Keratinocyte (primary cell): Measurements from ENCODE around the gene IRF8.

Source experiments
- EZH2 ChIP-seq: IDR thresholded peaks from one replicate; pipeline ENCODE4 v1.6.1; 2012; ENCODE audit warnings: inconsistent platforms, mild to moderate bottlenecking, low read length, moderate library complexity
- TF ChIP-seq, protein P1 (sequence below), 3 experiments: IDR thresholded peaks in 1 of 3; conservative IDR thresholded peaks in 1 of 3; optimal IDR thresholded peaks in 1 of 3; 2 replicates in 2 of 3; 3 replicates in 1 of 3; pipeline versions ENCODE3 to v1.5.1; 2011; ENCODE audit warnings: low read length in 3 of 3, mild to moderate bottlenecking in 3 of 3, moderate library complexity in 2 of 3, control low read depth in 1 of 3, inconsistent platforms in 1 of 3; ENCODE audit not compliant: insufficient read depth in 2 of 3; ENCODE audit errors: extremely low read depth in 1 of 3

DNA sequence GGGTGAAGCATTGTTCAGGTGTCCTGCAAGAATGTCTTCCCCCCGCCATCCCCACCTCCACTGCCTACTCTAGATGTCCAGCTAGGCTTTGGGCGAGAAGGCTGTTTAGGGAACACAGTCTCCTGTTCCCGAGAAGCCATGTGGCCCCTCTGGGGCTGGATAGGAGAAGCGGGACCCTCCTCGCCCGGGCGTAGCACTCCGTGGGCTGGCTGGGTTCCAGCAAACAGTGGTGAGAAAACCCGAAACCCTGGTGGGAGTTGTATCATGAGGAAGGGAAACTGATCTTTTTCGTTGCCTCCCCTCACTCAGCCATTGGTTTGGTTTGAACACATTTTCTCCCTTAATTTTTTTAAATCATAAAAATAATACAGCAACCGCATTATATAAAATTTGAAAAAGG, 56.6 kb downstream of the IRF8 start:
- TF ChIP-seq, protein P1, sequence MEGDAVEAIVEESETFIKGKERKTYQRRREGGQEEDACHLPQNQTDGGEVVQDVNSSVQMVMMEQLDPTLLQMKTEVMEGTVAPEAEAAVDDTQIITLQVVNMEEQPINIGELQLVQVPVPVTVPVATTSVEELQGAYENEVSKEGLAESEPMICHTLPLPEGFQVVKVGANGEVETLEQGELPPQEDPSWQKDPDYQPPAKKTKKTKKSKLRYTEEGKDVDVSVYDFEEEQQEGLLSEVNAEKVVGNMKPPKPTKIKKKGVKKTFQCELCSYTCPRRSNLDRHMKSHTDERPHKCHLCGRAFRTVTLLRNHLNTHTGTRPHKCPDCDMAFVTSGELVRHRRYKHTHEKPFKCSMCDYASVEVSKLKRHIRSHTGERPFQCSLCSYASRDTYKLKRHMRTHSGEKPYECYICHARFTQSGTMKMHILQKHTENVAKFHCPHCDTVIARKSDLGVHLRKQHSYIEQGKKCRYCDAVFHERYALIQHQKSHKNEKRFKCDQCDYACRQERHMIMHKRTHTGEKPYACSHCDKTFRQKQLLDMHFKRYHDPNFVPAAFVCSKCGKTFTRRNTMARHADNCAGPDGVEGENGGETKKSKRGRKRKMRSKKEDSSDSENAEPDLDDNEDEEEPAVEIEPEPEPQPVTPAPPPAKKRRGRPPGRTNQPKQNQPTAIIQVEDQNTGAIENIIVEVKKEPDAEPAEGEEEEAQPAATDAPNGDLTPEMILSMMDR (optimal IDR thresholded peaks at IDR 0.05 in 1 of 3, IDR thresholded peaks at IDR 0.05 in 1 of 3, conservative IDR thresholded peaks at IDR 0.05 in 1 of 3; ENCODE audit: extremely low read depth in 1 of 3, insufficient read depth in 2 of 3, low read length in 3 of 3), result no peak
- no peak for TF ChIP-seq EZH2
